GM23338 (cell line): ENCODE results near the gene NCAPD2. TPM values are rescaled to one million over a fixed set of nuclear protein-coding genes. Genes with fewer than 3 reads are reported as not detected.
A peak's percentile ranks its signal among the peaks of the same experiment; 100 is the strongest.

Source experiments
- ATAC-seq: fragments of 200-7000 bp; cut with Tn5 transposase; 3 replicates; pipeline ENCODE4 v1.9.1; 2020
- DNase-seq: peaks from one replicate; pipeline ENCODE4 v3.0.0-alpha.2; 2015; ENCODE audit warnings: low spot score
- H2AFZ ChIP-seq: fragments of 200-600 bp; sonication (generic); 2 replicates; pipeline ENCODE4 v1.8.0; 2016; ENCODE audit warnings: antibody characterized with exemption, mild to moderate bottlenecking, moderate library complexity
- H3F3A ChIP-seq: fragments of 200-600 bp; sonication (generic); replicated peaks from 2 replicates; pipeline ENCODE4 v1.8.0; 2017; ENCODE audit warnings: antibody characterized with exemption, mixed run types, low read depth
- H3K27ac ChIP-seq: fragments of 200-600 bp; sonication (generic); 2 replicates; pipeline ENCODE4 v1.6.1; 2016; ENCODE audit warnings: low read depth
- H3K27me3 ChIP-seq: fragments of 200-600 bp; sonication (generic); 2 replicates; pipeline ENCODE4 v1.8.0; 2016; ENCODE audit warnings: mild to moderate bottlenecking, mixed run types, moderate library complexity; ENCODE audit not compliant: insufficient read depth
- H3K36me3 ChIP-seq: fragments of 200-600 bp; sonication (generic); 2 replicates; pipeline ENCODE4 v1.8.0; 2016; ENCODE audit warnings: mild to moderate bottlenecking; ENCODE audit not compliant: insufficient read depth
- H3K4me1 ChIP-seq: fragments of 200-600 bp; sonication (generic); 2 replicates; pipeline ENCODE4 v1.8.0; 2016; ENCODE audit warnings: mild to moderate bottlenecking, moderate library complexity; ENCODE audit not compliant: insufficient read depth
- H3K4me2 ChIP-seq: fragments of 200-600 bp; sonication (generic); 2 replicates; pipeline ENCODE4 v1.7.1; 2017; ENCODE audit warnings: mixed run types
- H3K4me3 ChIP-seq: fragments of 200-600 bp; sonication (generic); 2 replicates; pipeline ENCODE4 v1.6.1; 2016; ENCODE audit warnings: mixed run types
- H3K79me2 ChIP-seq: fragments of 200-600 bp; sonication (generic); replicated peaks from 2 replicates; pipeline ENCODE4 v1.8.0; 2017; ENCODE audit warnings: mild to moderate bottlenecking; ENCODE audit not compliant: insufficient read depth
- H3K9me2 ChIP-seq: fragments of 200-600 bp; sonication (generic); 2 replicates; pipeline ENCODE4 v1.8.0; 2017; ENCODE audit not compliant: insufficient read depth
- H4K20me1 ChIP-seq: fragments of 200-600 bp; sonication (generic); replicated peaks from 2 replicates; pipeline ENCODE4 v1.8.0; 2017; ENCODE audit warnings: mild to moderate bottlenecking; ENCODE audit not compliant: insufficient read depth
- H3K27ac Mint-ChIP-seq: 2 replicates; pipeline ENCODE4 v1.8.0; 2020; ENCODE audit warnings: inconsistent platforms, mild to moderate bottlenecking, moderate library complexity, mixed read lengths
- H3K27me3 Mint-ChIP-seq: 3 replicates; pipeline ENCODE4 v1.8.0; 2022; ENCODE audit warnings: low read depth, mild to moderate bottlenecking, moderate library complexity, mixed read lengths, inconsistent platforms; ENCODE audit not compliant: insufficient read depth, poor library complexity
- H3K36me3 Mint-ChIP-seq: 3 replicates; pipeline ENCODE4 v1.8.0; 2021; ENCODE audit warnings: low read depth, mild to moderate bottlenecking, inconsistent platforms, moderate library complexity, mixed read lengths
- H3K4me1 Mint-ChIP-seq: 3 replicates; pipeline ENCODE4 v1.8.0; 2020; ENCODE audit warnings: mild to moderate bottlenecking, inconsistent platforms, mixed read lengths
- H3K4me3 Mint-ChIP-seq: 3 replicates; pipeline ENCODE4 v1.8.0; 2021; ENCODE audit warnings: moderate library complexity, mild to moderate bottlenecking, inconsistent platforms, mixed read lengths
- H3K9me3 Mint-ChIP-seq: 3 replicates; pipeline ENCODE4 v1.8.0; 2020; ENCODE audit warnings: moderate library complexity, mild to moderate bottlenecking, inconsistent platforms, mixed read lengths
- CREB1 ChIP-seq: fragments of 250-450 bp; sonication (Bioruptor Pico); IDR thresholded peaks from 2 replicates; pipeline ENCODE4 v1.5.0; 2020; ENCODE audit warnings: low read depth, mild to moderate bottlenecking, moderate library complexity
- CTCF ChIP-seq, 2 experiments: fragments of 200-600 bp in 1 of 2; sonication (generic) in 1 of 2; conservative IDR thresholded peaks; 2 replicates each; pipeline versions ENCODE4 v1.5.1 to v1.6.1; 2016 to 2017; ENCODE audit warnings: antibody characterized with exemption in 2 of 2, low read depth in 2 of 2, mild to moderate bottlenecking in 2 of 2, moderate library complexity in 1 of 2
- ETS1 ChIP-seq: IDR thresholded peaks from 2 replicates; pipeline ENCODE4 v1.6.1; 2016; ENCODE audit warnings: antibody characterized with exemption
- EZH2 ChIP-seq: fragments of 200-600 bp; sonication (generic); IDR thresholded peaks from one replicate; pipeline ENCODE4 v1.8.0; 2017; ENCODE audit warnings: antibody characterized with exemption, mild to moderate bottlenecking, low read depth; ENCODE audit not compliant: unreplicated experiment
- EZH2phosphoT487 ChIP-seq: fragments of 200-600 bp; sonication (generic); IDR thresholded peaks from one replicate; pipeline ENCODE4 v1.8.1; 2018; ENCODE audit warnings: antibody characterized with exemption; ENCODE audit not compliant: unreplicated experiment
- JUNB ChIP-seq: IDR thresholded peaks from one replicate; pipeline ENCODE4 v1.6.1; 2016; ENCODE audit warnings: antibody characterized with exemption; ENCODE audit not compliant: unreplicated experiment
- NANOG ChIP-seq: IDR thresholded peaks from 2 replicates; pipeline ENCODE4 v1.6.1; 2016; ENCODE audit warnings: antibody characterized with exemption, borderline replicate concordance
- POLR2AphosphoS5 ChIP-seq: IDR thresholded peaks from 2 replicates; pipeline ENCODE4 v1.6.1; 2016; ENCODE audit warnings: antibody characterized with exemption, low read depth
- REST ChIP-seq: IDR thresholded peaks from one replicate; pipeline ENCODE4 v1.6.1; 2018; ENCODE audit warnings: antibody characterized with exemption; ENCODE audit not compliant: unreplicated experiment
- STAT1 ChIP-seq: IDR thresholded peaks from one replicate; pipeline ENCODE4 v1.6.1; 2016; ENCODE audit warnings: antibody characterized with exemption; ENCODE audit not compliant: unreplicated experiment
- ZNF114 ChIP-seq: fragments of 250-450 bp; sonication (Bioruptor Pico); IDR thresholded peaks from 2 replicates; pipeline ENCODE4 v1.5.0; 2020; ENCODE audit warnings: mild to moderate bottlenecking, moderate library complexity
- ZNF331 ChIP-seq: fragments of 250-450 bp; sonication (Bioruptor Pico); IDR thresholded peaks from 2 replicates; pipeline ENCODE4 v1.5.0; 2020; ENCODE audit warnings: low read depth, mild to moderate bottlenecking, moderate library complexity
- ZNF462 ChIP-seq: fragments of 250-450 bp; sonication (Bioruptor Pico); IDR thresholded peaks from 2 replicates; pipeline ENCODE4 v1.5.0; 2020; ENCODE audit warnings: mild to moderate bottlenecking, moderate library complexity
- polyA plus RNA-seq: library from polyadenylated mRNA; unstranded; fragments of >200 nt; fragmentation: Nextera tagmentation; extraction: Ambion mirVana; gene quantifications from 2 replicates; pipeline ENCODE4 v1.2.1, GENCODE V29; 2016
- total RNA-seq: library from RNA; depleted of rRNA; stranded (reverse); fragments of >200 nt; shearing (Covaris generic); gene quantifications from 2 replicates; pipeline ENCODE4 v1.2.3, GENCODE V29; 2014

Gene NCAPD2
- total and polyA plus RNA-seq, 2 experiments from 2014 or later, result 34.2 to 217 TPM

GRCh38 chr12:6527711-6528110 lies 33.8 kb downstream of the NCAPD2 start:
- no peak overlapping the region for H3K4me2 ChIP-seq
- peaks cover 45% of the 10 kb centered on the region for H3F3A ChIP-seq
- ATAC-seq (no peak), DNase-seq (no peak)
- H3K9me2 ChIP-seq, result no peaks in the 10 kb centered on the region
- Mint-ChIP-seq H3K4me1 (peaks cover 23% of the 10 kb centered on the region), H3K36me3 (peaks cover 99% of the 10 kb centered on the region), H3K27me3 (peaks cover 8% of the 10 kb centered on the region), H3K27ac (no peak overlapping the region), H3K4me3 (no peak overlapping the region), H3K9me3 (no peaks in the 10 kb centered on the region)
- no peaks in the 10 kb centered on the region for H3K27me3 ChIP-seq
- peaks cover 6% of the 10 kb centered on the region for H4K20me1 ChIP-seq
- no peak overlapping the region for H2AFZ ChIP-seq
- 0 out of 2 replicates have a peak overlapping the region, but pooled peaks have one; percentile 26 for H3K27ac ChIP-seq
- peaks cover 20% of the 10 kb centered on the region for H3K4me1 ChIP-seq
- peaks cover 82% of the 10 kb centered on the region for H3K36me3 ChIP-seq
- no peak for TF ChIP-seq ZNF462 (CRISPR knock-in tag)
- no peak for TF ChIP-seq REST
- TF ChIP-seq EZH2, result no peak
- no peak for TF ChIP-seq ZNF331 (CRISPR knock-in tag)
- TF ChIP-seq STAT1, result no peak
- no peak for TF ChIP-seq ZNF114 (CRISPR knock-in tag)
- TF ChIP-seq CTCF (conservative IDR thresholded peaks at IDR 0.05; ENCODE audit: low read depth in 2 of 2), result no peak
- TF ChIP-seq JUNB, result no peak
- no peak for TF ChIP-seq ETS1
- TF ChIP-seq CREB1 (CRISPR knock-in tag), result no peak
- TF ChIP-seq NANOG, result no peak
- no peak for TF ChIP-seq POLR2AphosphoS5
- no peak for TF ChIP-seq EZH2phosphoT487
- no peak overlapping the region for H3K4me3 ChIP-seq
- 0 out of 2 replicates have a peak, but pooled peaks cover 3% of the 10 kb centered on the region for H3K79me2 ChIP-seq
